ENCODE data around the gene ZYX.

DNA sequence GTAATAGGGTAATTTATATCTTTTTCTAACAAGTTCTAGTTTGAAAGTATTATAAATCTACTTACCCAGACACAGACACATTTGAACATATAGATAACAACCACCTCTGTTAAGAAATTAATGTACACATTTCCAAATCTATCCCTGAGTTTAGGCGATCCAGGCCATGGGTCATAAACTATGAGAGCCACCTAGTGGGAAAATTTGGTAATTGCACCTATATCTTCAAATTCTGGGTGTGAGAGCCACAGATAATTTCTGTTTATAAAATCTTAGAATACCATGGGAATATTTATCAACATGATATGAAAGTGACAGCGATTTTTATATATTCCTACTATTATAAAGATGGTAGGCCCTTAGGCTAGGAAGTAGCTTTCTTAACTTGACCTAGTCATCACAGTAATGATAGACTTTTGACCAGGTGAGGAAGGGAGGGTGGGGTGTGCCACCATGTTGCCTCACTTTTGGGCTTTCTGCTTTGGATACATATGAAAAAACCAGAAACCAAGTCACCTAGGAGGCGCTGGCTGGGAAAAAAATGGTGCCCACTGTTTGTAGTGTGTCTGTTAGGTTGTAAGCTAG, 35.5 kb downstream of the ZYX start:
- TF ChIP-seq, protein P1, sequence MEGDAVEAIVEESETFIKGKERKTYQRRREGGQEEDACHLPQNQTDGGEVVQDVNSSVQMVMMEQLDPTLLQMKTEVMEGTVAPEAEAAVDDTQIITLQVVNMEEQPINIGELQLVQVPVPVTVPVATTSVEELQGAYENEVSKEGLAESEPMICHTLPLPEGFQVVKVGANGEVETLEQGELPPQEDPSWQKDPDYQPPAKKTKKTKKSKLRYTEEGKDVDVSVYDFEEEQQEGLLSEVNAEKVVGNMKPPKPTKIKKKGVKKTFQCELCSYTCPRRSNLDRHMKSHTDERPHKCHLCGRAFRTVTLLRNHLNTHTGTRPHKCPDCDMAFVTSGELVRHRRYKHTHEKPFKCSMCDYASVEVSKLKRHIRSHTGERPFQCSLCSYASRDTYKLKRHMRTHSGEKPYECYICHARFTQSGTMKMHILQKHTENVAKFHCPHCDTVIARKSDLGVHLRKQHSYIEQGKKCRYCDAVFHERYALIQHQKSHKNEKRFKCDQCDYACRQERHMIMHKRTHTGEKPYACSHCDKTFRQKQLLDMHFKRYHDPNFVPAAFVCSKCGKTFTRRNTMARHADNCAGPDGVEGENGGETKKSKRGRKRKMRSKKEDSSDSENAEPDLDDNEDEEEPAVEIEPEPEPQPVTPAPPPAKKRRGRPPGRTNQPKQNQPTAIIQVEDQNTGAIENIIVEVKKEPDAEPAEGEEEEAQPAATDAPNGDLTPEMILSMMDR (CRISPR knock-in tag; IDR thresholded peaks at IDR 0.05): peak; percentile 69
- no peak for TF ChIP-seq TBP (CRISPR knock-in tag; IDR thresholded peaks at IDR 0.05)
- TF ChIP-seq, protein P2, sequence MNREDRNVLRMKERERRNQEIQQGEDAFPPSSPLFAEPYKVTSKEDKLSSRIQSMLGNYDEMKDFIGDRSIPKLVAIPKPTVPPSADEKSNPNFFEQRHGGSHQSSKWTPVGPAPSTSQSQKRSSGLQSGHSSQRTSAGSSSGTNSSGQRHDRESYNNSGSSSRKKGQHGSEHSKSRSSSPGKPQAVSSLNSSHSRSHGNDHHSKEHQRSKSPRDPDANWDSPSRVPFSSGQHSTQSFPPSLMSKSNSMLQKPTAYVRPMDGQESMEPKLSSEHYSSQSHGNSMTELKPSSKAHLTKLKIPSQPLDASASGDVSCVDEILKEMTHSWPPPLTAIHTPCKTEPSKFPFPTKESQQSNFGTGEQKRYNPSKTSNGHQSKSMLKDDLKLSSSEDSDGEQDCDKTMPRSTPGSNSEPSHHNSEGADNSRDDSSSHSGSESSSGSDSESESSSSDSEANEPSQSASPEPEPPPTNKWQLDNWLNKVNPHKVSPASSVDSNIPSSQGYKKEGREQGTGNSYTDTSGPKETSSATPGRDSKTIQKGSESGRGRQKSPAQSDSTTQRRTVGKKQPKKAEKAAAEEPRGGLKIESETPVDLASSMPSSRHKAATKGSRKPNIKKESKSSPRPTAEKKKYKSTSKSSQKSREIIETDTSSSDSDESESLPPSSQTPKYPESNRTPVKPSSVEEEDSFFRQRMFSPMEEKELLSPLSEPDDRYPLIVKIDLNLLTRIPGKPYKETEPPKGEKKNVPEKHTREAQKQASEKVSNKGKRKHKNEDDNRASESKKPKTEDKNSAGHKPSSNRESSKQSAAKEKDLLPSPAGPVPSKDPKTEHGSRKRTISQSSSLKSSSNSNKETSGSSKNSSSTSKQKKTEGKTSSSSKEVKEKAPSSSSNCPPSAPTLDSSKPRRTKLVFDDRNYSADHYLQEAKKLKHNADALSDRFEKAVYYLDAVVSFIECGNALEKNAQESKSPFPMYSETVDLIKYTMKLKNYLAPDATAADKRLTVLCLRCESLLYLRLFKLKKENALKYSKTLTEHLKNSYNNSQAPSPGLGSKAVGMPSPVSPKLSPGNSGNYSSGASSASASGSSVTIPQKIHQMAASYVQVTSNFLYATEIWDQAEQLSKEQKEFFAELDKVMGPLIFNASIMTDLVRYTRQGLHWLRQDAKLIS (CRISPR knock-in tag; IDR thresholded peaks at IDR 0.05): no peak
- no peak for TF ChIP-seq PHF20 (CRISPR knock-in tag; IDR thresholded peaks at IDR 0.05)

Data from HepG2 (cell line).